KOPT-K1 (cell line): Measurements from ENCODE around the gene FBXL2.
"Not testable (repeated sequence)": the region's sequence is repeated elsewhere in the genome, so short reads cannot be mapped to it uniquely, and the experiment has no call there.

Experiments
- H3K27ac ChIP-seq: fragments of 200-600 bp; sonication (generic); 2 replicates; pipeline ENCODE4 v1.5.1; 2016; ENCODE audit warnings: antibody characterized with exemption, mild to moderate bottlenecking, low read depth, low read length; ENCODE audit not compliant: poor library complexity, severe bottlenecking
- H3K36me3 ChIP-seq: fragments of 200-600 bp; sonication (generic); 2 replicates; pipeline ENCODE4 v1.5.1; 2017; ENCODE audit warnings: antibody characterized with exemption, mild to moderate bottlenecking, low read length, moderate library complexity; ENCODE audit not compliant: insufficient read depth
- H3K9me3 ChIP-seq: fragments of 200-600 bp; sonication (generic); 2 replicates; pipeline ENCODE4 v1.5.1; 2017; ENCODE audit warnings: antibody characterized with exemption, low read length, mild to moderate bottlenecking; ENCODE audit not compliant: insufficient read depth, poor library complexity, severe bottlenecking

FBXL2 gene

DNA sequence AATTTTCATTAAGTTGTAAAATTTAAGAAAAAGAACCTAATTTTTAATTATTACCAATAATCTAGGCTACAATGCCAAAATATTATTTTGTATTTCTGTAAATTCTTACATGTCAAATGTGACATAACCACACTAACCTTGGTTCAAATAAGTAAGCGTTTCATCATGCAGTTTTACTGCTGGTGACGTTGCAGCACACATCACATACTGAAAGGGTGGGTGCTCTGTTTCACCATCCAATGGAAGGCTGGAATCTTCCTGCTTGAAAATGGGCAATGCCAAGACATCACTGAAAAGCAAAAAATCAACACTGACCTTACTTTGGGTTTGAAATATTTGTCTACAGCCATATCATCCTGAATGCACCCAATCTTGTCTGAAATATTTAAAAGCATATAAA lies 148.2 kb downstream of the FBXL2 start:
- H3K36me3 ChIP-seq, result peaks cover 48% of the 10 kb centered on the region
- H3K27ac ChIP-seq, result no peak overlapping the region
- H3K9me3 ChIP-seq, result no peaks in the 10 kb centered on the region

DNA sequence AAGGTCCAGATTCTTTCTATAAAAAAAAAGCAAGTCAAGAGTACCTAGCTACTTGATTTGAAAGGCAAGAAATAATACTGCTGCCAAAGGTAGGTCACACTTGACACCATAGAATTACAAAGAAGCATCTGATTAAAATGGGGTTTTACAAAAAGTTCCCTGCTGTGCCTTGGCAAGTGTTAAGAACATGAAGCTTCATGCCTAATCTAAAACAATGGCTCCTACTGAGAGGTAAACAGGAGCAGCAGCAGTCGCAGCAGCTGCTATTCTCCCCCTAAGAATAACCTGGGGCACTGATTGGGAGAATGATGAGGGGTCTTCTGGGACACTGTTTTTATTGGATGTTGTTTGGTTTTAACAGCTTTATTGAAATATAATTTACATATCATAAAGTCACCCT lies 148.8 kb downstream of the FBXL2 start:
- no peak overlapping the region for H3K27ac ChIP-seq
- H3K9me3 ChIP-seq, result no peaks in the 10 kb centered on the region
- peaks cover 42% of the 10 kb centered on the region for H3K36me3 ChIP-seq

- H3K36me3 ChIP-seq, result peaks cover 35% of the 10 kb centered on the region
- no peak overlapping the region for H3K27ac ChIP-seq
- H3K9me3 ChIP-seq, result no peaks in the 10 kb centered on the region
Measured at GRCh38 chr3:33426630-33427317, 149.5 kb downstream of the FBXL2 start.

DNA sequence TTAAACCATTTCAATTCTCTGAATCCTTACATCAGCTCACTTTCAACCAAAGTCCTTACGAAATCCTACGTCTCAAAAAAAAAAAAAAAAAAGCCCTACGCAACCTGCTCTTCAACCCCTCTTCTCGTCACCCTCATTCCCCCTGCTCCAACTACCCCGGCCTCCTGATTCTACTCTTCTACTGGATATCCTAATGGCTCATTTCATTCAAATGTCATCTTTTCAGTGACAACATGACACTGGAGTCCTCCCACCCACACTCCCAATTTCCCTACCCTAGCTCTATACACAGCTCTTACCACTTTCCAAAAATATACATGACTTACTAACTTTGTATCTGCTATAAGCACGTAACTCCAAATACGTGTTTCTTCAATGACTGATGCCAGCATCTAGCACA lies 151.5 kb downstream of the FBXL2 start:
- Histone ChIP-seq H3K9me3 (no peaks in the 10 kb centered on the region), H3K27ac (no peak overlapping the region), H3K36me3 (peaks cover 19% of the 10 kb centered on the region)

- H3K9me3 ChIP-seq, H3K27ac ChIP-seq: not testable (repeated sequence)
- peaks cover 13% of the 10 kb centered on the region for H3K36me3 ChIP-seq
Measured at GRCh38 chr3:33429306-33429705, 152.1 kb downstream of the FBXL2 start.

DNA sequence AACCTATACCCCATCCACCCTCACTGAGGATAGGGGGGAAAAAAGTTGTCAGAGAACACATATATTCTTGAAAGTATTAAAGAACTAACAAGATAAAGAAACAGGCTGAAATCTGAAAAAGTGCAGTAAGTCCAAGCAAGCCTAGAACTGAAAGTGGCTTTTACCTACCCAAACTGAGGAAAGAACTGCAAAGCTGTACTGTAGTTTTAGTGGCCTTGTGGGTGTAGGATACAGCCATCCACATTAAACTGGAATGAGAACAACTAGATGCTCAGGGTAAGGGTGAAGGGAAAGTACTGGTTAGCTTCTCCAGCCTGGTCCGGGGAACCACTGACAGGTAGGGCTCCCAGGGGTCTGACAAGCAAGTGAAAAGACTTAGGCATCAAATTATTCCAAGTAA lies 152.8 kb downstream of the FBXL2 start:
- Histone ChIP-seq H3K36me3 (peaks cover 6% of the 10 kb centered on the region), H3K9me3 (no peaks in the 10 kb centered on the region), H3K27ac (no peak overlapping the region)

GRCh38 chr3:33430571-33430970 lies 153.3 kb downstream of the FBXL2 start:
- Histone ChIP-seq H3K9me3 (no peaks in the 10 kb centered on the region), H3K27ac (no peak overlapping the region), H3K36me3 (peaks cover under 1% of the 10 kb centered on the region; the same call in 1 of the 2 replicates)

DNA sequence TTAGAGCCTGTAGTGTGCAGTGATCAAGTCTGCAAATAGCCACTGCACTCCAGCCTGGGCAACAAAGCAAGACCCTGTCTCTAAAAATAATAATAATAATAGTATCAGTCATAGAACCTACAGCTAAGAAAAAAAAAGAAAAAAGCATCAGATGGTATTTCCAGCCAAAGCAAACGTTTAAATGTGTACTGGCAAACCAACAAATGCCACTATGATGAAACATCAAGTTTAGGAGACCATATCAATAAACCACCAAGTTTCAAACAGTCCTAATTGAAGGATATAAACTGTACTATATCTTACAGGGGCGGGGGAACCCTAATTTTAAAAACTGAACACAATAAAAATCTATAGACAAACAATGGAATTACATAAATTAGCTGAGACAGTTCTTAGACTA lies 156.6 kb downstream of the FBXL2 start:
- Histone ChIP-seq H3K27ac (no peak overlapping the region), H3K9me3 (no peaks in the 10 kb centered on the region)

More for the DNA sequence above, 156.6 kb downstream of the FBXL2 start:
- H3K36me3 ChIP-seq, result no peaks in the 10 kb centered on the region
